ENCODE results near the gene SGO1. TPM values are rescaled to one million over a fixed set of nuclear protein-coding genes. Genes with fewer than 3 reads are reported as not detected.

Gene SGO1
- polyA plus RNA-seq, 1 of the 3 experiments (the other 2 are of a cell fraction) = 2.2 TPM

GRCh38 chr3:20121088-20121487 is 64.9 kb downstream of the SGO1 start:
- Histone ChIP-seq H3F3A (replicated peaks; ENCODE audit: insufficient read depth) (no peaks in the 10 kb centered on the region), H3K27ac (ENCODE audit: low read depth in 2 of 2, low read length in 1 of 2) (no peak overlapping the region), H3K4me2 (no peak overlapping the region), H3K4me3 (ENCODE audit: low read depth in 2 of 2, low read length in 1 of 2) (no peak overlapping the region), H3K4me1 (ENCODE audit: control insufficient read depth in 1 of 2, insufficient read depth in 2 of 2, low read depth in 1 of 2, low read length in 1 of 2) (no peaks in the 10 kb centered on the region; a peak in 1 of 4 replicates), H3K9me3 (no peaks in the 10 kb centered on the region), H3K79me2 (ENCODE audit: insufficient read depth) (no peaks in the 10 kb centered on the region), H3K27me3 (ENCODE audit: insufficient read depth) (no peaks in the 10 kb centered on the region), H4K20me1 (ENCODE audit: insufficient read depth) (no peaks in the 10 kb centered on the region), H3K9me2 (no peaks in the 10 kb centered on the region), H3K9ac (no peak overlapping the region), H2AFZ (ENCODE audit: low read depth) (no peak overlapping the region), H3K36me3 (replicated peaks in 1 of 2; ENCODE audit: control insufficient read depth in 1 of 2, insufficient read depth in 2 of 2, low read length in 1 of 2) (no peaks in the 10 kb centered on the region)
- POLR2A ChIA-PET = no interaction called here
- WGBS (ENCODE audit: low lambda C conversion rate) = 90% methylated on average over 3 of the region's 3 CpGs
- no peak for DNase-seq
- CTCF ChIA-PET = interaction anchor here (1.3 kb wide), 1 partner anchor 80 kb away, joined by 3 read pairs; no protein-coding TSS in a partner anchor
- TF ChIP-seq, protein P1, sequence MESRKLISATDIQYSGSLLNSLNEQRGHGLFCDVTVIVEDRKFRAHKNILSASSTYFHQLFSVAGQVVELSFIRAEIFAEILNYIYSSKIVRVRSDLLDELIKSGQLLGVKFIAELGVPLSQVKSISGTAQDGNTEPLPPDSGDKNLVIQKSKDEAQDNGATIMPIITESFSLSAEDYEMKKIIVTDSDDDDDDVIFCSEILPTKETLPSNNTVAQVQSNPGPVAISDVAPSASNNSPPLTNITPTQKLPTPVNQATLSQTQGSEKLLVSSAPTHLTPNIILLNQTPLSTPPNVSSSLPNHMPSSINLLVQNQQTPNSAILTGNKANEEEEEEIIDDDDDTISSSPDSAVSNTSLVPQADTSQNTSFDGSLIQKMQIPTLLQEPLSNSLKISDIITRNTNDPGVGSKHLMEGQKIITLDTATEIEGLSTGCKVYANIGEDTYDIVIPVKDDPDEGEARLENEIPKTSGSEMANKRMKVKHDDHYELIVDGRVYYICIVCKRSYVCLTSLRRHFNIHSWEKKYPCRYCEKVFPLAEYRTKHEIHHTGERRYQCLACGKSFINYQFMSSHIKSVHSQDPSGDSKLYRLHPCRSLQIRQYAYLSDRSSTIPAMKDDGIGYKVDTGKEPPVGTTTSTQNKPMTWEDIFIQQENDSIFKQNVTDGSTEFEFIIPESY (IDR thresholded peaks at IDR 0.05; ENCODE audit: borderline replicate concordance, low read depth) = no peak
- no peak for TF ChIP-seq IRF3 (IDR thresholded peaks at IDR 0.05; ENCODE audit: low read depth, low read length)
- TF ChIP-seq SMC3 (IDR thresholded peaks at IDR 0.05; ENCODE audit: low read depth, low read length) = no peak
- TF ChIP-seq MEF2A (IDR thresholded peaks at IDR 0.05; ENCODE audit: borderline replicate concordance, low read depth) = no peak
- TF ChIP-seq NRF1 (IDR thresholded peaks at IDR 0.05; ENCODE audit: low read depth, low read length) = no peak
- no peak for TF ChIP-seq TCF12 (IDR thresholded peaks at IDR 0.05)
- no peak for TF ChIP-seq GATA2 (CRISPR knock-in tag; IDR thresholded peaks at IDR 0.05)
- no peak for TF ChIP-seq JUND (IDR thresholded peaks at IDR 0.05)
- no peak for TF ChIP-seq RCOR1 (IDR thresholded peaks at IDR 0.05; ENCODE audit: low read length)
- TF ChIP-seq POLR2AphosphoS5 (IDR thresholded peaks at IDR 0.05; ENCODE audit: low read depth, low read length) = no peak
- TF ChIP-seq RAD21 (IDR thresholded peaks at IDR 0.05; ENCODE audit: low read length) = no peak
- TF ChIP-seq EZH2phosphoT487 (IDR thresholded peaks at IDR 0.05; ENCODE audit: borderline replicate concordance, low read depth) = no peak
- TF ChIP-seq TAF1 (IDR thresholded peaks at IDR 0.05; ENCODE audit: borderline replicate concordance, low read depth, low read length) = no peak
- TF ChIP-seq YY1 (IDR thresholded peaks at IDR 0.05; ENCODE audit: low read depth) = no peak
- TF ChIP-seq ELF1 (IDR thresholded peaks at IDR 0.05) = no peak
- TF ChIP-seq NFIC (IDR thresholded peaks at IDR 0.05; ENCODE audit: borderline replicate concordance) = no peak
- TF ChIP-seq FOXM1 (IDR thresholded peaks at IDR 0.05; ENCODE audit: low read depth) = no peak
- TF ChIP-seq SIN3A (IDR thresholded peaks at IDR 0.05; ENCODE audit: borderline replicate concordance, low read depth, low read length) = no peak

Small RNA genes lying within 50 kb of the gene (small RNA-seq; reads per million reads assigned to genes)
- 0 reads per million in 7 experiments for gene MIR3135A

Other genes starting within 250 kb of the SGO1 start
- gene RAB5A, start 239.1 kb downstream of the SGO1 start, polyA plus RNA-seq (2012; rRNA removed) = 26.9 and 31.0 TPM in 2 replicates
- gene PP2D1, start 173.9 kb downstream of the SGO1 start, polyA plus RNA-seq (2012; rRNA removed) = not detected in 2 replicates
- 2.1 and 2.8 TPM in 2 replicates for gene KAT2B, start 145.8 kb downstream of the SGO1 start, polyA plus RNA-seq (2012; rRNA removed)

Data from SK-N-SH (cell line).